HG02870 (cell line): ENCODE results near the gene TPX2.

ENCODE experiments used
- ATAC-seq: cut with Tn5 transposase; IDR thresholded peaks from one replicate; pipeline ENCODE4 v1.9.1; 2021; ENCODE audit warnings: mild to moderate bottlenecking, moderate library complexity; ENCODE audit not compliant: unreplicated experiment

TPX2 gene

DNA sequence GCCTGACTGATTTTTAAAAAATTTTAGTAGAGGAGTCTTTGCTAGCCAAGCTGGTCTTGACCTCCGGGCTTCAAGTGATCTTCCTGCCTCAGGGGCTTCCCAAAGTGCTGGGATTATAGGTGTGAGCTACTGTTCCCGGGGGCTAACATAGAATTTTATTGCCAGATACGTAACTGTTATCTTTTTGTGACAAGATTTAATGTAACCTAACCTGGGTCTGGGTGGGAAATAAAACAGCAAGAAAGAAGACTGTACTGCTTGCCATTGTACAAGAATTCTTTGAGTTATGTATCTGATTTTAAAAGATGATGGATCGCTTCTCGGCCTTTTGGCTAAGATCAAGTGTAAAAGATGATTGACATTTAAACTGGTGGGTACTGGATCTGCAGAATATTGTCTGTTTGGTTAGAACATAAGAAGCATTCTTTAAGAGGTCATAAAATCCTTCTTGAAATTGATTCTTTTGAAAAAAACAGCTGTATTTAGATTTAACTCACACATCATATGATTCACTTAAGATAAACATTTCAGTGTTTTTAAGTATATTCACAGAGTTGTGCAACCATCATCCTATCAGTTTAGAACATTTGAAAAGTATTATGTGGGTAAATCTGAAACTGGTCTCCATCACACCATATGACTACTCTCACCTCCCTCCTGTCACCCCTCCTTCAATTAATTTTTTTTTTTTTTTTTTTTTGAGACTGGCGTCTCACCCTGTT lies 21.6 kb downstream of the TPX2 start:
- no peak for ATAC-seq

DNA sequence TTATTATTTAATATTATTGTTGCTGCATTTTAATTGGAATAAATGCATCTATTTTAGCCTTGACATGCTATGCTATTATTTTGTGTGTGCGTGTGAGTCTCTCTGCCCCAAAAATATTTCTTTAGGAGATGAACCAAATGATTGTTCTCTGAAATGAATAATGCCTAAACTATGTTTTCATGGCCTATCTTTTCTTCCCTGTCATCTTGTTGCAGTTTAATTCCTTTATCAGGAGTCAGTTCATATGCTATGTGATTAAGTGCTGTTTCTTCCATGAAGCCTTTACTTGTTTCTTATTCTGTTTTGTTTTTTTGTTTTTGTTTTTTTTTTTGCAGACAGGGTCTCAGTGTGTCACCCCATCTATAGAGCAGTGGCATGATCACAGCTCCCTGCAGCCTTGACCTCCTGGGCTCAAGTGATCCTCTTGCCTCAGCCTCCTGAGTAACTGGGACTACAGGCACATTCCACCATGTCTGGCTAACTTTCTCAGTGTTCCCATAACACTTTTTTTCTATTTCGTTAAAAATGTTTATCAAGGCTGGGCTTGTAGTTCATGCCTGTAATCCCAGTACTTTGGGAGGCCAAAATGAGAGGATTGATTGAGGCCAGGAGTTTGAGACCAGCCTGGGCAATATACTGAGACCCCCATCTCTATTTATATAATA lies 25.7 kb downstream of the TPX2 start:
- ATAC-seq = no peak

DNA sequence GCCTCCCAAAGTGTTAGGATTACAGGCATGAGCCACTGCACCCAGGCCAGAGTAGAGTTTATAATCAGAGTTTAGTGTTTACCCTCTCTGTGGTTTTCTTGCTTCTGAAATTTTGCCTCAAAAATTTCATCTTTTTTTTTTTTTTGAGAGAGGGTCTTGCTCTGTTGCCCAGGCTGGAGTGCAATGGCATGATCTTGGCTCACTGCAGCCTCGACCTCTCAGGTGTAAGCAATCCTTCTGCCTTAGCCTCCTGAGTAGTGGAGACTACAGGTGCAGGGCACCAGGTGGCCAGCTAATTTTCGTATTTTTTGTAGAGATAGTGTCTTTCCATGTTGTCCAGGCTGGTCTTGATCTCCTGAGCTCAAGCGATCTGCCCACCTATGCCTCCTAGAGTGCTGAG lies 28.7 kb downstream of the TPX2 start:
- ATAC-seq = no peak

DNA sequence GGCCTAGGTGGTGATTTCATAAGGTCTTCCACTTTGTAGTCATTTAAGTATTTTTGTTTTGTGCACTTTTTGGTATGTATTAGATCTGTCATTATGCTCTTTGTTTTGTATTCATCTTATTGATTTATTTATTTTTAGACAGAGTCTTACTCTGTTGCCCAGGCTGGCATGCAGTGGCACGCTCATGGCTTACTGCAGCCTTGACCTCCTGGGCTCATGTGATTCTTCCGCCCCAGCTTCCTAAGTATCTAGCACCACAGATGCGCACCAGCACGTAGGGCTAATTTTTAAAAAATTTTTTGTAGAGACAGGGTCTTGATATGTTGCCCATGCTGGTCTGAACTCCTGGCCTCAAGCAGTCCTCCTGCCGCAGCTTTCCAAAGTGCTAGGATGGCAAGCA lies 30.6 kb downstream of the TPX2 start:
- no peak for ATAC-seq

DNA sequence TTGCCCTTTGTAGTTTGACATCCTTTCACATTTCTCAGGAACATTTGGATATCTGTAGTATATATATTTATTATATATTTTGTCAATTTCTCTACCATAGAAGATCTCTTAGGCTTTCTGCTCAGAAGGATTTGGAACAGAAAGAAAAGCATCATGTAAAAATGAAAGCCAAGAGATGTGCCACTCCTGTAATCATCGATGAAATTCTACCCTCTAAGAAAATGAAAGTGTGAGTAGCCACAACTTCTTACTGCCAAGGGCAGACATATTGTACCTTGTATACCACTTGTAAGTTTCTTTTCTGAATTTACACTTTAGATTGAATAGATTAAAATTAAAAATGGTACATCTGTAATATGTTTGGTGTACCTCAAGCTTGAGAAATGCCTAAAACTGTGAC lies 31.2 kb downstream of the TPX2 start:
- ATAC-seq = no peak

DNA sequence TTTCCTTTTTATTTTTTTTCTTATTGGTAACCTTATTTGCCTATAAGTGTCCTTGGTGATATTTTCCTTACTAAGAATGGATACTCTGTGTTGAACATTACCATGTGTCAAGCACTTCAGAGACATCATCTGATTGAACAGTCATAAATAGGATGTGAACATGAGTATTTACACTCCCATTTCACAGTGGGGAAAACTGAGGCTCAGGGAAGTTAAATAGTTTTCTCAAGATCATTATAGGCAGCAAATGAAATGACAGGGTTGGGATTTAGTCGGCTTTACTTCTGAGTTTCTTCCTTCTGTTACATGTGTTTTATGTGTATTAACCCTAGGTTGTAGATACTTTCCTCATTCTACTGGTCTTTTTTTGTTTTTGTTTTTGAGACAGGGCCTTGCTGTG lies 35.3 kb downstream of the TPX2 start:
- ATAC-seq = no peak

DNA sequence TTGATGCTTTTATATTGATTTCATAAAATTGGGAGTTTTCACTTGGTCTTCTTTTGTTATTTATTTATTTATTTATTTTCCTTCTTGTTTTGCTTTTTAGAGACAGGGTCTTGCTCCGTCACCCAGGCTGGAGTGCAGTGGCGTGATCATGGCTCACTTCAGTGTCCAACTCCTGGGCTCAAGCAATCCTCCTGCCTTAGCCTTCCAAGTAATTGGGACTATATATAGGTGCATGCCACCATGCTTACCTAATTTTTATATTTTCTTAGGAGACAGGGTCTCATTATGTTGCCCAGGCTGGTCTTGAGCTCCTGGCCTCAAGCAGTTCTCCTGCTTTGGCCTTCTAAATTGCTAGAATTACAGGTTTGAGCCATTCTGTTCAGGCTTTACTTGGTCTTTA lies 41.7 kb downstream of the TPX2 start:
- no peak for ATAC-seq

DNA sequence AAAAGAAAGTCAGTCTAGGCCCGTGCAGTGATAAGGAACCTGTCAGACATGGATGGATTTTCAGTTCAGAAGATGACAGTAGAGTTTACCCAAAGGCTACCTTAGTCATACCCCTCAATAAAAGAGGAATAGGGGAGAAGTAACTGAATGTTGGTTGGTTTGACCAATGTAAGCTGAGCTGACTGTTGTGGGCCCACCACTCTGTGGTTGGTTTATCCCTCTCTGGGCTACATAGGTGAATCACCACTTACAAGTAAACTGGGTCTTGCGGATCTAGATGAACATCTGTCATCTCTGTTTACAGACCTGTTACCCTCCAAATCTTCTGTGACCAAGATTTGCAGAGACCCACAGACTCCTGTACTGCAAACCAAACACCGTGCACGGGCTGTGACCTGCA lies 42.9 kb downstream of the TPX2 start:
- no peak for ATAC-seq

DNA sequence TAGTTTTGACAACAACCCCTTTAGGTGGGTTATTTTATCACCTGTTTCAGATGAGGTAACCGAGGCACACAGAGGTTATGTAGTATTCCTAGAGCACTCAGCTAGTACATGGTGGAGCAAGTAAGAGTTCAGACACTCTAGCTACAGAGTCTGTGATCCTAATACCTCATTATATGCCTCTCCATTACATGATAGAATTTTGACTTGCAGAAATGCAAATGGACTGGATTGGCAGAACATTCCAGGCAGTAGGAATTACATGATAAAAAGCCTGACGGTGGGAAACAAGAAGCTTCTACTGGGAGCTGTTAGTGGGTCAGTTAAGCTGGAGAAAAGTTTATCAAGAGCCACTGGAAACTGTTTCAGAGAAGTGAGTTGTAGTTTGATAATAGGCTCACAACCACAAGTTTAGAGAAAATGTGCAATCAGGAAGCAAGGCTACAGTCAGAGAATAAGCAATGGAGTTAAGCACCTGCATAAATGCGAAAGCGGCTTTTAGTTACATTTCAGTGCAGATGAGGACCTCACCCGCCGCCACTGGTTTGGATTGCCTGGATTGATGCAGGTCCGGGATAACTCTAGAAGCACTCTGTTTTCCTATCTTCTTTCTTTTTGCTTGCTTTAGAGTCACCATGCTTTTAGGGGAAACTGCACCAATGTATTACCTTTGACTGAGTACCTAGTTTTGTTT lies 45.4 kb downstream of the TPX2 start:
- ATAC-seq = no peak

DNA sequence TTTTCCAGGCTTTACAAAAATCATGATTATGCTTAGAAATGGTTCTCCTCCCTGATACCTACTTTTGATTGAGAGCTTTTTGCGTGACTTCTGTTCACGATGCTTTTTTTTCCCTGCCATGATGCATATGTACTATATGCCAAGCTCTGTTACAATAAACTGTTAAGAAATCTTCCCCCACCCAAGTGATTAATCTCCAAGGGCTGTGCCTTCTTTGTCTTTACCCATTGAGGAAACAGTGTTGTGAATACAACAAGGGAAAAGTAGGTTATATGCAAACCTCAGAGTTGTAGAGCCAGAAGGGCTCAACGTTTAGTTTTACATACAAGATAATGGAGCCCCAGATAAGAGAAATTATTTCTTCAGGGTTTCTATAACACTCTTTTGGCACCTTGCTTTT lies 46.0 kb downstream of the TPX2 start:
- no peak for ATAC-seq

DNA sequence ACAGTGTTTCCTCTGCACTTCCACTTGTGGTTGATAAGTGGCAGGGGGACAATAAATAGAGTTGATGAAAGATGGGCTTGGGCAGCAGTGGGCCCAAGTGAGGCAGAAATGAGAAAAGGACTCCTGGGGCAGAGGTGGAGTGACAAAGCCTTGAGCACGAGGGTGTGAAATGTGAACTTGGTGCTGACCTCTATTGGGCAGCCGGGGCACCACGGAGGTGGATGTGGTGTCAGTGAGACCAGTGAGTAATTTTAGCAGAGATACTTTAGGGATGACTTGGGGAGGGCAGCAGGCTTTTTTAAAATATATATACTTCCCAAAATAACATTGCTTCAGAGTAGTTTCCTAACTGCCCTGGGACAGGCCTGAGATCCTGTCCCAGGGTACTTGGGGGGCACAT lies 49.5 kb downstream of the TPX2 start:
- no peak for ATAC-seq

DNA sequence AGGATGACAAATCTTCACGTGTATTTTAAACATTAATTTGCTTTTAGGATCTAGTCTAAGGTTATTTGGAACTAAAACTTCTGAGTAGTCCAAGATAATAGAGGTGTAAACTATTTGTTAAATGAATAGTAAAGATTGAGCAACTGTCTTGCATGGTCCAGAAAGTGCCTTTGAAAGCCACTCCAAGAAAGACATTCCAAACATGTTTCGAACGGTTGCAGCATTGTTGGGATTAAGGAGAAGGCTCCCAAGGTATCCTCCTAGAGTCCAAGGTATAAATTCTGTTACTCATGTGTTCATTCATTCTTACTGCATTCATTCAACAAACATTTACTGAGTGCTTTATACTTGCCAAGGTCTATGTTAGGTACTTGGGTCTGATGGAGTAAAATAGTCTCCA lies 51.3 kb downstream of the TPX2 start:
- no peak for ATAC-seq

DNA sequence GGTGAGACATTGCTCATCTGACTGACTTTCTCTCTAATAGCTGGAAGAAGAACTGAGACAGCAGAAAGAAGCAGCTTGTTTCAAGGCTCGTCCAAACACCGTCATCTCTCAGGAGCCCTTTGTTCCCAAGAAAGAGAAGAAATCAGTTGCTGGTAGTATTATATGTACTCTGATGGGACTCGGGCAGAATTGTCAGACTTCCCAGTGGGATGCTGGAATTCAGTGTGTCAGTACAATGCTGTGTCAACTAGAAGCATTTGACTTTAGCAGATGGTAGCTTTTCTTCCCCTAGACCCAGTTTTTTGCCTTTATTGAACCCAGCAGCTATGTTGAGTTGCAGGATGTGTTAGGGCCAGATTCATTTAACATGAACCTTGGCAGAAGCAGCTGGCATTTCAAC lies 58.3 kb downstream of the TPX2 start:
- no peak for ATAC-seq

DNA sequence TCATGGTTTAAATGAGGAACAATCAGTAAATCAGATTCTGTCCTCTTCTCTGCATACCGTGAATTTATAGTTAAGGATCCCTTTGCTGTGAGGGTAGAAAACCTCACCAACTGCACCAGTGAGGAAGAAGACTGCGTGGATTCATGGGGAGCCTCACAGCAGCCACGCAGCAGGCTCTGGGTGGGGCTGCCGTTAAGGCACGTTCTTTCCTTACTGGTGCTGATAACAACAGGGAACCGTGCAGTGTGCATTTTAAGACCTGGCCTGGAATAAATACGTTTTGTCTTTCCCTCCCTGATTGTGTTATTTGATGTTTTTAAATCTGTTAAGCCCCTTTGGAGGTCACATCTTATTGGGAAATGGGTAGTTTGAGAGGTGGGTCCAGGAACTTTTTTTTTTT lies 62.4 kb downstream of the TPX2 start:
- ATAC-seq = no peak

DNA sequence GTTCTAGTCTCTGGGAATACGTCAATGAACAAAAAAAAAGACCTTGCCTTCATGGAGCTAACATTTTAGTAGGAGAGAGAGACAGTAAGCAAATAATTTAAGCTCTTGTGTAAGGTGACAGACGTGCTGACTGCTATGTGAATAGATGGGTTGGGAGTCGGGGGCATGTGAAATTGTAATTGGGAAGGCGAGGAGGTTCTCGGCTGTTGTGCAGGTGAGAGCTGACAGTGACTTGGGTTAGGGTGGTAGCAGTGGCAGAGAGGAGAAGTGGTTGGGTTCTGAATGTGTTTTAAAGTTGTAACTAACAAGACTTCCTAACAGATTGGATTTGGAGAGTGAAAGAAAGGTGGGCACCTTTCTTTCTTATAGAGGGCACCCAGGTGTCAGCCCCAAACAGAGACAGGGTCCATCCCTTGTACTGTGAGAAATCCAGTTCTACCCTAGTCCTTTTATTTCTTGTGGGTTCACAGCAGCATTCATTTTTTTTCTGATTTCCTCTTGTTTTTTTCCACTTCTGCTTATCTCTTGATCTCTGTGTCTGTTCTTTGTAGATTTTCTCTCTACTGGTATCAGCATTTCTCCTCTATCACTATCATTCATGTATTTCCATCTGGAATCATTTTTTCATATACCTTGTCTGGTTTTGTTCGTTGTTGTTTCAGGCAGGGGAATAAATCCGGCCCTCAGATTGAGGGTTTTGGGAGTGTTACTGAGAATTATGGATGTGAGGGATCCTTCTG lies 64.6 kb downstream of the TPX2 start:
- ATAC-seq = no peak

DNA sequence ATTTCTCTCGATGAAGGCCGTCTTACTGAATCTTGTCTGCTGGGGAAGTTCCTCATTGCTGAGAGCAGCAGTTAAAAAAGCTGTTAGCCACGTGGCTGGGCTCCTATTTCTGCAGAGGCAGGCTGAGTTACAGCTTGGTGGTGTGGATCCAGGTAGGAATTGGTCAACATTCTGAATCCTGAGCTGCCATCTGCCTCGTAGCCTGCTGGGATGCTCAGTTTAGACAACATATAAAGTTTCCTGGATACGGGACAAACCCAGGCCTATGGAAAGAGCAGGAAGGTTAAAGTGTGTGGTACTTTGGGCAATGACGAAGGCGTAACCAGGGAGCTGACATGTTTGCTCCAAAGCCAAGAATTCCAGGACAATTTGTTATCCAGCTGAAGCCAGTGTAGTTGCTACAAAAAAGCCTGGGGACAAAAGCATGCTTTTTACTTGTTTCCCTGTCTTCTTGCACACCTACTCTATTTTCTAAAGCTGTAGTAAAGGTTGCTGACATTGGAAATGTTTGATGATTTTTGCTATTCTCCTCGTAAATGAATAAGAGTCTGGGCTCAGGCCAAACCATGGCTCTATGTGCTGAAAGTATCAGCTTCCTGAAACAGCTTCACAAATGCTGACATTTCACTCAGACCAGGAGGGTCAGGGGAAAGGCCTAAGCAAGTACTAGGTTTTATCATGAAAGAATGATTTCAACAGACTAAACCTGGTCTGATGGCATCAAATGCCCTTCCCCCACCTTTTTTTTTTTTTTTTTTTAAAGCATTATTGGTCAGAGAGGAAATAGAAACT lies 67.7 kb downstream of the TPX2 start:
- ATAC-seq = no peak

DNA sequence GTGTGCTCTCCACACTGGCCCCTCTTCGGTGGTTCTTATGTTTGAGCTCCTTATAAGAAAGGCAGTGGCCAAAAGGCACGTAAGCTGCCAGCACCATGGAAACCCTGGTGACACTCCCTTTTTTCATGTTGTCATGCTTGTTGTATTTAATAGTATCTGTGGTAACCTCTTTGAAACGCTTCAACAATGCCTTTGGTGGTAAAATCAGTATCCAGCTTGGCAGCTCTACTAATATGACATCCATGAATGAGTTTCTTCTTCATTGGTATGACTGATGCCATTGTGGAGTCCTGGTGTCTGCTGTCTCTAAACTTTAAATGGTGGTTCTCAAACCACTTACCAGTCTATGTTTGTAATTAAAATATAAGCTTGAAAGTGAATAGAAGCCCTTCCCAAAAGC lies 69.4 kb downstream of the TPX2 start:
- no peak for ATAC-seq

DNA sequence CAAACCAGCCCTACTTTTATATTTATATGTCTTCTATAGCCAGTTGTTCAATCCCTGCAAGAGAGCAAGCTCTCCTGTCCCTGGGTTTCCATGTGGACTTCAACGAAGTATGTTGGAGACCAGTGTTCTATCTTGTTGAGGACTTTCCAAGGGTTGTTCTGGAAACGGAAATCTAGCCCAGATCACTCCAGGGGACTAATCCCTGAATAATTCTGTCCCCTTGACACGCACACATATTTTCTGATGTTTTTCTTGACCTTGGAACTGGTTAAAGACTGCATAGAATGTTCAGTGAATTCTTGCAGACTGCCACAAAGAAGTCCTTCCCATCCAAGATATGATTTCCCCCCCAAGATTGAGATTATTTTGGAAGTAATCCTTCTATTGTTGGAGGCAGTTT lies 70.6 kb downstream of the TPX2 start:
- ATAC-seq = no peak

DNA sequence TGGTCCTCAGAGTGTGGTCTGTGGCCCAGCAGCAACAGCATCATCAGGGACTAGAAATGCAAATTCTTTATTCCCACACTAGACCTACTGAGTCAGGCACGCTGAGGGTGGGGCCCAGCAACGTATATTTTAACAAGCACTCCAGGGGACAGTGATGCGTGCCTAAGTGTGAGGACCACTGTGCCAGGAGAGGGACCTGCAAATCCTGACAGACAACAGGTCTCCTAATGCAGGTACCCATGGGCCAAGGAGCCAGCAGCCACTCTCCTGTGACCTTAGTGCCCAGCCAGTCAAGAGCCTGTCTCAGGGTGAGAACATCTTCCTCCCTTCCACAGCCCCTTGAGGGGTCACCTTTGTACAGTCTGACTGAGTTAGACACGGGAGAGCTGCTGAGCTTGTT lies 72.1 kb downstream of the TPX2 start:
- ATAC-seq = no peak

DNA sequence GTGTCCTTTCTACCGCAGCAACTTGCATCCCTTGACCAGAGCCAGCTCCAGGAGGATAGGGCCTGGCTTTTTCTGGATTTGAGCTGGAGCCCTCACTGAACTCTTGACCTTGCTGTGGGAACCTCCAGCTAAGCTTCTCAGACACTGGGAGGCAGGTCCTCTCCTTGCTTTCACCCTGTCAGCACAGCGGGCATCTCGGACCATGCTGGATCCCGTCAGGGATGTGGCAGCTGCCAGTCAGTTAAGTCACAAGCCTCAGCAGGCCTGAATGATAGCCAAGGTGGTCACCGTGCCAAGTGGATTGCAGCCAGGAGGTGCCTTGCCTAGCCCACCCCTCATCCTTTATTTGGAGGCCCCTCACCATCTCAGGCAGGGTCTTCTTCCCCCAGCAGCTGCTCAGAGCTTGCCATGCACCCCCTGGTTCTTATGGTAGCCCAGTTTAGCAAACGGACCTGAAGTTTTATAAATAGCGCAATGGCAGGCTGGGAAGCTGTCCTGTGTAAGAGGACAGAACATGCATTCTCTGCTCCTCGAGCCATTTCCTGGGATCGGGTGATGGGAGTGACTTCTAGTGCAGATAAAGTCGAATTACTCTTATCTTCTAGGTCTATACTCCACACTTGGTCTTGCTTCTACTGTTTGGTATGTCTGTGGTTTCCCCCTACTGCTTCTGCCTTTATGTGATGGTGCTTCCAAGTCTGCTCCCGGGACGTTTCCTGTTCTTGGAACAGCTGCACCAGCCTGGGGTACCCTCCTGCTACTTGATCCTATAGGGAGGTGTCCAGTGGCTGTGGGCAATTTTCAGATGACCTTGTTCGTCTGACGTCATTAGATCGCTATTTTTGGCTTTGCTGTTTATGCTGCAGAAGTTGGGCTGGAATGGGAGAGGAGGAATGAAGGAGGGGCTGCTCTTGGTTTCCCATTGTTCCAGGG lies 73.0 kb downstream of the TPX2 start:
- ATAC-seq = no peak
